Activated CD8-positive, alpha-beta memory T cell treated with anti-CD3 and anti-CD28 coated beads for 1 hour (primary cell): ENCODE results near the gene LGALS3BP.

Source experiments
- DNase-seq, 2 donors: peaks; one replicate each; pipeline ENCODE4 v3.0.0-alpha.2; 2020; ENCODE audit warnings: low read depth in 1 of 2; ENCODE audit errors: extremely low read depth in 1 of 2

Gene LGALS3BP

GRCh38 chr17:78986649-78987328, 7.1 kb upstream of the LGALS3BP start:
- no peak for DNase-seq

DNA sequence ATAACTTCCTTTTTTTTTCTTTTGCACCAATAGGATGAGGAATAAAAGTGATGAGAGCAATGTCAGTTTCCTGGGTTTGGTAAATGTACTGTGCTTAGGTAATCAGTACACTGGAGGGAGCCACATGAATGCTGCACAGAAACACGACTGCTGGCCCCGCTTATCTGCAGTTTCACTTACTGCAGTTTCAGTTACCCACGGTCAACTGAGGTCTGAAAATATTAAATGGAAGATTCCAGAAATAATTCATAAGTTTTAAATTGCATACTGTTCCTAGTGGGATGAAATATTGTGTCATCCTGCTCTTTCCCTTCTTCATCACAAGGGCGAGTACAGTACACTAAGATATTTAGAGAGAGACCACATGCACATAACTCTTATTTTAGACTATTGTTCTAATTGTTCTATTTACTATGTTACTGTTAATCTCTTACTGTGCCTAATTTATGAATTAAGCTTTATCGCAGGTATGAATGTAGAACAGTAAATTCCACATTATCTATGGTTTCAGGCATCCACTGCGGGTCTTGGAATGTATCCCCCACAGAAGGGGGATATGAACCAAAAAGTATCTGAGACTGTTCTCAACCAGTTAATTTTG, 6.4 kb upstream of the LGALS3BP start:
- no peak for DNase-seq

DNA sequence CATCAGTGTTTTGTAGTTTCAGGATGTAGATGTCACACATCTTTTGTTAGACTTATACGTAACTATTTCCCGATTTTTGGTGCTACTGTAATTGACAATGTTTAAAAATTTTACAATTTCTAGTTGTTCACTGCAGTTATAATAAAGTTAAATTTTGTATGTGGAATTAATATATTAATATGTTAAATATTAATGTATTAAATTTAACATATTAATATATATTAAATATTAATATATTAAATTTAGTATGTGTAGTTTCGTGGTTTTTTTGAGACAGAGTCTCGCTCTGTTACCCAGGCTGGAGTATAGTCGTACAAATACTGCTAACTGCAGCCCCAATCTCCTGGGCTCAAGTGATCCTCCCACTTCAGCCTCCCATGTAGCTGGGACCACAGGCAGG, 5.7 kb upstream of the LGALS3BP start:
- no peak for DNase-seq

DNA sequence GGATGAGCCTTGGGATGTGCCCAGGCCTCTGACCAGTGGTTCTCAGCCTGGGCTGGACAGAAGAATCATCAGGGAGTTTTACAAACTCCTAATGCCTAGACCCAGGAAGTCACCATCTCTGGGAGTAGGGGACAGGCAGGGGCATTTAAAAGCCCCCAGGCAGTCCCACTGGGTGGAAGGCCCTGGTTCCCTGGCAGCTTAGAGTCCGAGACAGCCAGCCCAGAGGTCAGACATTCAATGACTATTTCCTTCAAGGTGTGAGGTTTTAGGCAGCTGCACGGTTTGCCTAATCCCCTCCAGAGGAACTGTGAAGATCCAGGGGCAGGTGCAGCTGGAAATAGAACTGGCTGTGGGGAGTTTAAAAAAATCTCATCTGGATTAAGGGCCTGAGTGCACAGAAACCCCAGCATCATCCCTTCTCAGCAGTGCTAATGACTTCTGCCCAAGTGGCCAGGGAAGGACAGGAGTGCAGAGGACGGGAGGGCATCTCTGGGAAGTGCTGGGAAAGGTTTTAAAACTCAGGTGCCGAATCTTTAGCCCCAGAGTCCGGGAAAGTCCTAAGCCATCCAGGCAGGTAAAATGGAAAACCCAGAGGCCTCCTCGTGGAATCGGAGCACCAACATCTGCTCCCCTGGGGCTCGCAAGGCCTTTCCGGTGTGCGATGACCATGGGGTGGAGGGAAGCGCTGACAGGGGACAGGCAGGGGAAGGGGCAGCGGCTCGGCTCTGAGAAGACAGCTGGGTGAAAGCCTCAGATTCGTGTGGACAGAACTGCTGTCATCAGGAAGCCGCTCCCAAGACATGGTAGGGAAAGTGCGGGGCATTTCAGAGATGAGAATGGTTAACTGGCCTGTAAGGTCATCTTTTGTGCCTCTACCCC, 1.5 kb upstream of the LGALS3BP start:
- DNase-seq: no peak

DNA sequence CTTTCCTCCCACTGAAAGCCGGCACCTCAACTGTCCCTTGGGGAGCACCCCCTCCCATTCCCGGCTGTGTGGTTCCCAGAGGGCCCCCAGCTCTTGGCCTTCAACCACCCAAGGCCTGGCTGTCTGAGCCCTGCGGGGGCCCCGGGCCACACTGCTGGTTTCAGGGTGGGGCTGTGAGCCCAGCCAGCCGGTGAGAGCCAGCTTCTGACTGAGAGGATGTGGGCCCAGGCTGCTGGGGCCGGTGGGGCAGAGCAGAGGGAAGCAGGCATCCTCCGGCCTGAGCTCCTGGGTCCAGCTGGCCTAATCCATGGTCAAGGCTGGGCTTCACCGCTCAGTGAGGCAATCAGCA, 875 bp upstream of the LGALS3BP start:
- no peak for DNase-seq

DNA sequence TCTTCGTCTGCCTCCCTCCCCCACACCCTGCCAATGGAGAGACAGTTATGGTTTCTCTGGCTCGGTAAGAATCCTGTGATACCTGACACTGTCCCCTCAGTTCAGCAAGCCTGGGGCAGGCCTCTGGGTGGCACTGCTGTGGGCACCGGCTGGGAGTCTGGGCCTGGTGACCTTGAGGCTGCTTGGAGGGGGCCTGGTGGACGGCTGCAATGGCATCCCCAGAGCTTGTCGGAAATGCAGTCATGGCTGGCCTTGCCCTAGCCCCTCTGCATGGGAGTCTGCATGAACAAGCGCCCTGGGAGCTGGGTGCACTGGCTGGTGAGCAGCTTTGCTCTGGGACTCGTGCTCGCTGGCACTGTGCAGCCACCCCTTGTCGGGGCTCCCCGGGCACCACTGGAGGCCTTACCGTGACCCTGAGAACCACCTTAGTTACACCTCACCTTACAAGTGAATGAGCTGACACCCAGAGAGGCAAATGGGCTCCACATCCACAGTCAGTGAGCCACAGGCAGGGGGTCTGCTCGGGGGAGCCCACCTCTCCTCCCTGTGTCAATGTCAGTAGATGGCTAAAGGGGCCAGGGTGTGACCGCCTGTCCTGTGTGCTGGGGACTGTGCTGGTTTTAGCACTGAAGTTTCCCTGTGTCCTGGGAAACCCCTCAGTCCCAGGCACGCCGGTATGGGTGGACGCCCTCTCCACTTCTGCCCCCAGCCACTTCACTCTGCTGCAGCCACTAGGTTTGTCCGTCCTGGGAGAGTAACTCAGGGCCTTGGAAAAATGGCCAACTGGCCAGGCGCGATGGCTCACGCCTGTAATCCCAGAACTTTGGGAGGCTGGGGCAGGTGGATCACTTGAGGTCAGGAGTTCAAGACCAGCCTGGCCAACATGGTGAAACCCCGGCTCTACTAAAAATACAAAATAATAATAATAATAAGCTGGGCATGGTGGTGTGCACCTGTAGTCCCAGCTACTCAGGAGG, 1.4 kb downstream of the LGALS3BP start:
- DNase-seq: no peak

- DNase-seq: no peak
Observed at GRCh38 chr17:78977681-78977943, 2.1 kb downstream of the LGALS3BP start.

DNA sequence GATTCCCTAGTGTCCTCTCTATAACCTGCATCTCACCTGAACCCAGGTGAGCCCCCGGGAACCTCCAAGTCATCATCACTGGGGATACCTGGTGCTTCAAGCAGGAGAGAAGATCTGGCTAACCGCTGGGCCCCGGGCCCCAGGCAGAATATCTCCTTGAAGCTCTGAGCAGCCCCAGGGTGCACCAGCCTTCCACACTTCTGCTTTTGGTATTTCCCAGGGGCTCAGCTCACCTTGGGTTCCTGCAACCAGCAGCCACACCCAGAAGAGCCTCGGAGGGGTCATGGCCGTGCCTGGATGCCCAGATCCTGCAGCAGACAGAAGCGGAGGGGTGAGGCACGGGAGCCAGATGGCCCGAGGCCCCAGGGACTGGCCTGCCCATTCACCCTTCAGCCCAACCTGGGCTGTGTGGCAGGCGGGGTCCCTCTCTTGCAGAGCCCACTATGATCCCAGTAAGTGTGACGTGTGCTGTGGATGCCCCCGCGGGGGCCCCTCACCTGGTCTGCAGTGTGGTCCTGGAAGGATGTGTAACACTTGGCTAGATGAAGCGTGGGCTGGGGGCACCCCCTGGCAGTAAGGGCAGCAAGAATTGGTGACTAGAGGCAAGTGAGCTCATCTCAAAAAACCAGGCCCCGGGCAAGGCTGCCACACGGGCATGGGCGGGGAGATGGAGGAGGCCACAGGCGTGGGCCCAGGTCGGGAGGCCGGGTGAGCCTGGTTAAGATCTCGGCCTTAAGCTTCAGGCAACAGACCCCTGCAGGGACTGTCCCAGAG, 2.6 kb downstream of the LGALS3BP start:
- DNase-seq: no peak

GRCh38 chr17:78974635-78975591, 4.8 kb downstream of the LGALS3BP start:
- DNase-seq: no peak

DNA sequence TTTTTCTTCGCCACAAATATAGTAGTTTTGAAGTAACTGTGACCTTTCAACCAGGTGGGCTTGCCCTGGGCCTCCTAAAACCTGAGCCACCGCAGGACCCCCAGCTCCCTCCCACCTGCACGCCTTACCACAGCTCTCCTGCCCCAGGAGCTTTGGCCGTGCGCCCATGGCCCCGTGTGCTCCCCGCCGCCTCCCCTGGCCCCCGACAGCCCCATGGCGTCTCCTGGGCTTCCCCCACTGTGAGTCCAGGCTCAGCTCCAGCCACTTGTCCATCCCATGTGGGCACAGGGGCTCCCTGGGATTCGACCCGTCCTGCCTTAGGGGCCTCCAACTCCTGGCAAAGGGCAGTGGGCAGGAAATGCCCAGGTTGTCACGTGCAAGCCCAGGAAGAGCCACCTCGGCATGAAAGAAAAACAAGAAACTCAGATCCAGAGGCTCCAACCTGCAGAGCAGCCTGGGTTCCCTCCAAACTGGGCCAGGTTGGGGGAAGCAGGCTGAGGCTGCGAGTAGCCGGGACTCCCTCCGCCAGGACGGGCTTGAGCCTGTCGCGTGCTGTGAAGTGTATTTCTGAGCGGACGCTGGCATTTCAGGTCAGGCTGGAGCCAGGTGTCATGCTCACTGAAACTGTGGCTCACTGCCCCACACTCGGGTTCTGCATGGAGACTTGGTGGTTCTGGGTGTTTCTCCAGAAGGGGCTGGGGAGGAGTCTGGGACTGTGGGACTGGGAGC, 5.8 kb downstream of the LGALS3BP start:
- no peak for DNase-seq

GRCh38 chr17:78973196-78973595, 6.5 kb downstream of the LGALS3BP start:
- DNase-seq: no peak

DNA sequence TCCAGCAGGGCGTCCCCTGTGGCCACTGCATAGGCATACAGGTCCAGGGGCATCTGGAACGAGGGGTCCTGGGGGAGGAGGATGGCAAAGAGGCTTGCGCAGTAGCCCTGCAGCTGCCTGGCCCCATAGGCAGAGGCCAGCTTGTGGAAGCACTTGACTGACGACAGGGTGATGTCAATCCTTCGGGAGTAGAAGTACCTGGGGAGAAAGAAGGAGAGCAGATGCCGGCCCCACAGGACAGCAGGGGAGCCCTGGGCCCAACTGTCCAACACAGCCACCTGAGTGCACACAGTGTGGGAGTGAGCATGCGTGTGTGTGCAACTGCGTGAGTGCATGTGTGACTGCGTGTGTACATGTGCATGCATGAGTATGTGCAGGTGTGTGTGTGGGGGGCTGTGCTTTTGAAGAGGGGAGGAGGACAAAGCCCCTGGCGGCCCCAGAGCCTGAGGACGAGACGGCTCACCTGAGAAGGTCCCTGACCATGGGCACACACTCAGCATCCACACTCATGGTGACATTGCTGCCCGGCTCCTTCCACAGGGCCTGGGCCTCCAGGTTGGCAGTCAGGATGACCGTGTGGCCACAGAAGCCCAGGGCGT, 7.1 kb downstream of the LGALS3BP start:
- DNase-seq: no peak

GRCh38 chr17:78971756-78972506, 7.8 kb downstream of the LGALS3BP start:
- DNase-seq: no peak

- peak; percentile 61 to 71 for DNase-seq
Observed at GRCh38 chr17:78970834-78971755, 8.6 kb downstream of the LGALS3BP start.

DNA sequence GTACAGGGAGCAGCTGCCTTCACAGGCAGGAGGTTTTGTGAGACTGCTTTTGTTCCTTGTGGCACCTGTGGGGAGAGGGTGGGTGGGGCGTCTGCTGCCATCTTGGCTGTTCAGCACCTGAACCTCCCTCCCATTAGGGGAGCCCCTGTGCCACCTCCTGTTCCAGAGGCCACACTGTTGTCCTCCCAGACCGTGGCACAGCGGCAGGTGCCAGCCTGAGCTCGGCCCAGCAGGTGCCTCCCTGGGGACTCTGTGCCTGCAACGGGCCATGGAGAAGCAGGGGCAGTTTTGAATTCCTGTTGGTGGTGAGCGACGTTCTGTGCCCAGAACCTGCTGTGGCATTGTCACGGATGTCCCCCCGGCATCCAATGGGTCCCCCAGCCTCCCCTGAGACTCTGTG, 9.9 kb downstream of the LGALS3BP start:
- DNase-seq: no peak

- DNase-seq: no peak
Observed at GRCh38 chr17:78967782-78968362, 11.9 kb downstream of the LGALS3BP start.
